BJ (cell line): ENCODE results near the gene SLC4A8. TPM values are rescaled to one million over a fixed set of nuclear protein-coding genes. Genes with fewer than 3 reads are reported as not detected.
"Not testable (repeated sequence)": the region's sequence is repeated elsewhere in the genome, so short reads cannot be mapped to it uniquely, and the experiment has no call there.

Experiments used
- CTCF ChIA-PET: fragments of 350-600 bp; formaldehyde crosslinking; extraction: SDS; loops from one replicate; lab custom pipeline; 2021; ENCODE audit warnings: antibody characterized with exemption, inconsistent platforms; lab: Yijun Ruan, JAX
- POLR2A ChIA-PET: fragments of 300-600 bp; sonication (Branson Sonifier 250); formaldehyde crosslinking; extraction: SDS; loops from one replicate; lab custom pipeline; 2021; ENCODE audit warnings: antibody characterized with exemption; lab: Charles Lee
- DNase-seq: peaks from one replicate; pipeline ENCODE4 v3.0.0-alpha.2; 2011; ENCODE audit warnings: low read depth
- H3K27me3 ChIP-seq: 2 replicates; pipeline ENCODE4 v1.6.0; 2011; ENCODE audit warnings: low read length; ENCODE audit not compliant: control insufficient read depth, insufficient read depth
- H3K36me3 ChIP-seq: 2 replicates; pipeline ENCODE4 v1.5.1; 2011; ENCODE audit warnings: low read length; ENCODE audit not compliant: control insufficient read depth, insufficient read depth
- H3K4me3 ChIP-seq: 2 replicates; pipeline ENCODE4 v1.5.1; 2011; ENCODE audit warnings: low read depth, mild to moderate bottlenecking, control low read depth, low read length
- CTCF ChIP-seq: IDR thresholded peaks from 2 replicates; pipeline ENCODE4 v1.5.1; 2011; ENCODE audit warnings: low read depth, mild to moderate bottlenecking, control low read depth, inconsistent platforms, low read length, moderate library complexity; ENCODE audit not compliant: insufficient read depth
- polyA plus RNA-seq: library from polyadenylated mRNA; depleted of rRNA; stranded (reverse); fragments of >200 nt; gene quantifications from 2 replicates; pipeline ENCODE4 v1.2.3, GENCODE V29; 2011

SLC4A8 gene
- polyA plus RNA-seq, 1 experiment: 4.9 TPM

- Histone ChIP-seq H3K27me3 (no peaks in the 10 kb centered on the region), H3K4me3 (no peak overlapping the region), H3K36me3 (no peaks in the 10 kb centered on the region)
- no peak for DNase-seq
- ChIA-PET POLR2A (interaction anchor here (0.6 kb wide), 1 partner anchor 81 kb away, joined by 3 read pairs; no protein-coding TSS in a partner anchor), CTCF (interaction anchor here (1.0 to 1.3 kb wide), 3 partner anchors 9 to 319 kb away, joined by 3 to 4 read pairs (median 4); no protein-coding TSS in a partner anchor)
- no peak for TF ChIP-seq CTCF
Measured at GRCh38 chr12:51505360-51506105, 80.9 kb downstream of the SLC4A8 start.

- no peak for TF ChIP-seq CTCF
- no peak for DNase-seq
- Histone ChIP-seq H3K4me3 (no peak overlapping the region), H3K36me3 (no peaks in the 10 kb centered on the region), H3K27me3 (no peaks in the 10 kb centered on the region)
- CTCF ChIA-PET: no interaction called here
- POLR2A ChIA-PET: no interaction called here
Measured at GRCh38 chr12:51507178-51507577, 82.5 kb downstream of the SLC4A8 start.

GRCh38 chr12:51508285-51508684 is 83.7 kb downstream of the SLC4A8 start:
- no peak for DNase-seq
- ChIA-PET POLR2A (no interaction called here), CTCF (no interaction called here)
- no peak for TF ChIP-seq CTCF
- Histone ChIP-seq H3K36me3 (no peaks in the 10 kb centered on the region), H3K4me3 (no peak overlapping the region), H3K27me3 (no peaks in the 10 kb centered on the region)

- CTCF ChIA-PET: interaction anchor here (1.2 to 1.8 kb wide), 2 partner anchors 9 to 11 kb away, joined by 5 read pairs; no protein-coding TSS in a partner anchor
- no peak for DNase-seq
- POLR2A ChIA-PET: no interaction called here
- no peaks in the 10 kb centered on the region for H3K27me3 ChIP-seq
- no peaks in the 10 kb centered on the region for H3K36me3 ChIP-seq
- TF ChIP-seq CTCF: no peak
- H3K4me3 ChIP-seq: no peak overlapping the region
Measured at GRCh38 chr12:51511546-51512260, 87.1 kb downstream of the SLC4A8 start.

- Histone ChIP-seq H3K36me3 (no peaks in the 10 kb centered on the region), H3K27me3 (no peaks in the 10 kb centered on the region), H3K4me3 (no peak overlapping the region)
- ChIA-PET POLR2A (no interaction called here), CTCF (interaction anchor here (0.7 to 1.2 kb wide), 2 partner anchors 10 to 481 kb away, joined by 3 to 5 read pairs; no protein-coding TSS in a partner anchor)
- no peak for TF ChIP-seq CTCF
- DNase-seq: no peak
Measured at GRCh38 chr12:51512438-51512837, 87.8 kb downstream of the SLC4A8 start.

GRCh38 chr12:51515037-51515436 is 90.4 kb downstream of the SLC4A8 start:
- CTCF ChIA-PET, POLR2A ChIA-PET, H3K27me3 ChIP-seq, H3K4me3 ChIP-seq, DNase-seq, H3K36me3 ChIP-seq: not testable (repeated sequence)
